B cell (primary cell): ENCODE results near the gene ARFGAP1. TPM values are rescaled to one million over a fixed set of nuclear protein-coding genes. Genes with fewer than 3 reads are reported as not detected.

Source experiments
- ATAC-seq: fragments of 200-7000 bp; cut with Tn5 transposase; one replicate; pipeline ENCODE4 v1.10.0; 2021; ENCODE audit warnings: low read depth, mild to moderate bottlenecking, moderate number of reproducible peaks, moderate library complexity
- CTCF ChIA-PET: fragments of 350-600 bp; sonication (Branson Sonifier 250); formaldehyde crosslinking; loops from one replicate; lab custom pipeline; 2021; ENCODE audit warnings: antibody characterized with exemption, inconsistent platforms; lab: Charles Lee
- POLR2A ChIA-PET: fragments of 350-600 bp; sonication (Branson Sonifier 250); formaldehyde crosslinking; loops from one replicate; lab custom pipeline; 2021; ENCODE audit warnings: antibody characterized with exemption; lab: Charles Lee
- DNase-seq: peaks from one replicate; pipeline ENCODE4 v3.0.0; 2013
- H2AFZ ChIP-seq: 2 replicates; pipeline ENCODE4 v1.6.1; 2012; ENCODE audit warnings: mild to moderate bottlenecking, low read depth, low read length; ENCODE audit not compliant: insufficient read depth, poor library complexity, severe bottlenecking
- H3K27ac ChIP-seq, 2 donors: 1 replicate in 1 of 2; 2 replicates in 1 of 2; pipeline ENCODE4 v1.5.1; 2012 to 2013; ENCODE audit warnings: low read length in 2 of 2, mild to moderate bottlenecking in 2 of 2, moderate library complexity in 1 of 2
- H3K27me3 ChIP-seq, 4 experiments: fragments of 200-600 bp in 1 of 4; sonication (generic) in 1 of 4; replicated peaks in 1 of 4; 1 replicate in 2 of 4; 2 replicates in 2 of 4; pipeline versions ENCODE4 v1.6.1 to v1.7.0; 2013 to 2016; ENCODE audit warnings: low read length in 3 of 4, mild to moderate bottlenecking in 2 of 4, mixed read lengths in 1 of 4, moderate library complexity in 1 of 4; ENCODE audit not compliant: insufficient read depth in 4 of 4, control insufficient read depth in 3 of 4; ENCODE audit errors: control extremely low read depth in 1 of 4
- H3K36me3 ChIP-seq, 2 experiments: replicated peaks in 1 of 2; 1 replicate in 1 of 2; 2 replicates in 1 of 2; pipeline versions ENCODE4 v1.6.1 to v1.7.1; 2013; ENCODE audit warnings: low read length in 1 of 2; ENCODE audit not compliant: insufficient read depth in 2 of 2, control insufficient read depth in 1 of 2; ENCODE audit errors: control extremely low read depth in 1 of 2, extremely low read depth in 1 of 2
- H3K4me1 ChIP-seq, 2 donors: fragments of 200-600 bp in 1 of 2; sonication (generic) in 1 of 2; 1 replicate in 1 of 2; 2 replicates in 1 of 2; pipeline versions ENCODE4 v1.5.1 to v1.6.1; 2013 to 2017; ENCODE audit warnings: low read length in 2 of 2; ENCODE audit not compliant: control insufficient read depth in 2 of 2, insufficient read depth in 2 of 2
- H3K4me2 ChIP-seq: replicated peaks from 2 replicates; pipeline ENCODE3; 2012; ENCODE audit warnings: mild to moderate bottlenecking, low read depth, low read length; ENCODE audit not compliant: poor library complexity, severe bottlenecking
- H3K4me3 ChIP-seq, 5 experiments: fragments of 200-600 bp in 1 of 5; sonication (generic) in 1 of 5; 1 replicate in 3 of 5; 2 replicates in 2 of 5; pipeline versions ENCODE4 v1.5.1 to v1.7.0; 2011 to 2016; ENCODE audit warnings: low read length in 4 of 5, mild to moderate bottlenecking in 4 of 5, low read depth in 2 of 5, control low read depth in 1 of 5, moderate library complexity in 1 of 5; ENCODE audit not compliant: insufficient read depth in 1 of 5; ENCODE audit errors: control extremely low read depth in 1 of 5, extremely low read depth in 1 of 5
- H3K79me2 ChIP-seq: fragments of 200-600 bp; sonication (generic); one replicate; pipeline ENCODE4 v1.6.0; 2016; ENCODE audit warnings: low read length; ENCODE audit not compliant: control insufficient read depth, insufficient read depth
- H3K9ac ChIP-seq: fragments of 200-600 bp; sonication (generic); 2 replicates; pipeline ENCODE4 v1.6.1; 2017; ENCODE audit warnings: mild to moderate bottlenecking, low read length, moderate library complexity
- H3K9me3 ChIP-seq, 3 donors: one replicate each; pipeline versions ENCODE4 v1.6.1 to v1.7.1; 2013; ENCODE audit warnings: low read length in 2 of 3; ENCODE audit not compliant: control insufficient read depth in 2 of 3, insufficient read depth in 1 of 3; ENCODE audit errors: control extremely low read depth in 1 of 3
- H4K20me1 ChIP-seq: 2 replicates; pipeline ENCODE4 v1.6.0; 2012; ENCODE audit warnings: mild to moderate bottlenecking, low read length; ENCODE audit not compliant: insufficient read depth, control insufficient read depth, poor library complexity, severe bottlenecking
- H3K27ac Mint-ChIP-seq: one replicate; pipeline ENCODE4 v1.8.0; 2021; ENCODE audit warnings: mixed read lengths
- H3K27me3 Mint-ChIP-seq: one replicate; pipeline ENCODE4 v1.8.0; 2021; ENCODE audit warnings: mixed read lengths
- H3K4me1 Mint-ChIP-seq: one replicate; pipeline ENCODE4 v1.8.0; 2021; ENCODE audit warnings: mixed read lengths
- H3K4me3 Mint-ChIP-seq: one replicate; pipeline ENCODE4 v1.8.0; 2021; ENCODE audit warnings: mixed read lengths
- H3K9me3 Mint-ChIP-seq: one replicate; pipeline ENCODE4 v1.8.0; 2022; ENCODE audit warnings: mixed read lengths; ENCODE audit not compliant: insufficient read depth
- EZH2 ChIP-seq: IDR thresholded peaks from 2 replicates; pipeline ENCODE4 v1.6.1; 2012; ENCODE audit warnings: borderline replicate concordance, low read depth, mild to moderate bottlenecking, moderate library complexity, low read length; ENCODE audit not compliant: insufficient read depth, poor library complexity, severe bottlenecking
- WGBS: methylation state at CpG from one replicate; pipeline ENCODE4 v1.1.5; 2013; ENCODE audit warnings: missing lambda C conversion rate; ENCODE audit not compliant: insufficient coverage; 5-methylcytosine and 5-hydroxymethylcytosine counted together
- intact Hi-C: fragments of 100-400 bp; cut with micrococcal nuclease; formaldehyde crosslinking; loops from one replicate; pipeline ENCODE4 v1.10.0; 2022
- polyA minus RNA-seq: library from RNA; depleted of rRNA, polyadenylated mRNA; stranded (reverse); fragments of >200 nt; gene quantifications from 2 replicates; pipeline ENCODE4 v1.2.3, GENCODE V29; 2012
- polyA plus RNA-seq: library from polyadenylated mRNA; depleted of rRNA; stranded (reverse); fragments of >200 nt; gene quantifications from 2 replicates; pipeline ENCODE4 v1.2.3, GENCODE V29; 2012
- total RNA-seq, 2 donors: library from RNA; stranded (reverse); fragments of 120-200 nt in 1 of 2; gene quantifications; 1 replicate in 1 of 2; 2 replicates in 1 of 2; pipeline versions ENCODE4 v1.2.3 to v1.2.4, GENCODE V29; 2013 to 2022
- TF ChIP-seq, protein P1 (sequence below): fragments of 200-600 bp; IDR thresholded peaks from one replicate; pipeline ENCODE4 v1.8.0; 2022; ENCODE audit warnings: antibody characterized with exemption, mild to moderate bottlenecking

ARFGAP1 gene
- total RNA-seq (99.4 and 107 TPM in 2 replicates), polyA plus RNA-seq (83.2 and 113 TPM in 2 replicates), polyA minus RNA-seq (58.7 and 79.9 TPM in 2 replicates)
- 35.5 TPM for total RNA-seq (2013)

DNA sequence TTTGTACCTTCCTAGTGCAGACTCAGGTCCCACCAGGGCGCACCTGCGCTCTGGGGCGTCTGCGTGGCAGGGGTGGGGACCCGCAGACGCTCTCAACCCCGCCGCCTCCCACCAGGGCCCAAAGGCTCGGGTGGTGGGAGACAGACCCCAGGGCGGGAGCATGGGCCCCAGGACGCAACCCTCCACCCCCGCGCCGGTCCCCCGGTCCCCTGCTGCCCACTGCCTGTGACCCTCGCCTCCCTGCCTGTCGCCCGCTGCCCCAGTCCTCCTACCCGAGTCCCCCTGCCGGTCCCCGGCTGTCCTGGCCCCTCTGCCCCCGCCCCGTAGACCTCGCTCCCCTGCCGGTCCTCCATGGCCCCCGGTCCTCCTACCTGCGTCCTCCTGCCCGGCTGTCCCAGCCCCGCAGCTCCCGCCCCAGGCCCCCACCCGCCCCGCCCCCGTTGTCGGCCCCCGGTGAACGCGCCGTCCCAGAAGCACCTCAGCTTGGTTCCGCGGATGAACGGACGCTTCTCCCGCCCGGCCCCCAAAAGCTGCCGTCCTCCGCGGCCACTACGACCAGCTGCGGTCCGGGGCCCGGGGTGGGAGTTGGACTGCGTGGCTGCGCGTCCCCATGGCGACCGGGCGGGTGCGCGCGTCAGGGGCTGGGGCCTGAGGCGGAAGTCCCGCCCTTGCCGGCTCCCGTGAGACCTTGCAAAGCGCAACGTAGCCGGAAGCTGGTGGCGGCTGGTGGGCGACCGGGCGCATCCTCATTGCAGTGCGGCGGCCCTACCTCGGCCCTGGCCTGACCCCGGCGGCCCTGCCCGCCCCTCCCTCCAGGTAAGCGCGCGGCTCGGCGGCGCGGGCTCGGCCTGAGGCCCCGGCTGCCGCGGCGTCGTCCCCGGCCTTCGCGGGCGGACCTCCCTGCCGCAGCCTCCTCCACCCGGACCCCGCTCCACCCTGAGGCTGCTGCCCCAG, at the start of gene ARFGAP1:
TSS of gene ARFGAP1 (plus strand) at position 709 of the 954 bp plus-strand sequence. CDS start 2,768 bp downstream, outside the sequence.
- peaks cover 45% of the 10 kb centered on the region for H3K79me2 ChIP-seq
- Mint-ChIP-seq H3K4me1 (peaks cover 27% of the 10 kb centered on the region), H3K27me3 (peaks cover 2% of the 10 kb centered on the region), H3K27ac (peak within 1 kb of the TSS; percentile 84), H3K4me3 (peak within 1 kb of the TSS; percentile 92), H3K9me3 (no peaks in the 10 kb centered on the region)
- peak within 1 kb of the TSS; percentile 80 for H3K9ac ChIP-seq
- H3K4me3 ChIP-seq = peak within 1 kb of the TSS; percentile 55 to 80 (median 69)
- ATAC-seq (peak; percentile 96), DNase-seq (peak; percentile 92)
- H4K20me1 ChIP-seq = peaks cover 33% of the 10 kb centered on the region
- CTCF ChIA-PET = interaction anchor here (1.1 to 2.2 kb wide), 2 partner anchors 37 to 49 kb away, joined by 3 to 8 read pairs; no protein-coding TSS in a partner anchor
- intact Hi-C loops = no loop called here
- peak within 1 kb of the TSS in 1 of 2 donors; percentile 63 for H3K27ac ChIP-seq
- H3K4me1 ChIP-seq = peaks cover 13 to 16% of the 10 kb centered on the region in 2 donors
- POLR2A ChIA-PET = interaction anchor here (0.6 to 0.9 kb wide), 2 partner anchors 58 to 249 kb away, joined by 3 to 5 read pairs; no protein-coding TSS in a partner anchor
- H2AFZ ChIP-seq = peak within 1 kb of the TSS; percentile 83
- under 1% methylated on average over 87 of the region's 97 CpGs for WGBS
- H3K36me3 ChIP-seq = peaks cover 0 to 5% of the 10 kb centered on the region in 2 experiments
- no peak for TF ChIP-seq EZH2
- TF ChIP-seq, protein P1, sequence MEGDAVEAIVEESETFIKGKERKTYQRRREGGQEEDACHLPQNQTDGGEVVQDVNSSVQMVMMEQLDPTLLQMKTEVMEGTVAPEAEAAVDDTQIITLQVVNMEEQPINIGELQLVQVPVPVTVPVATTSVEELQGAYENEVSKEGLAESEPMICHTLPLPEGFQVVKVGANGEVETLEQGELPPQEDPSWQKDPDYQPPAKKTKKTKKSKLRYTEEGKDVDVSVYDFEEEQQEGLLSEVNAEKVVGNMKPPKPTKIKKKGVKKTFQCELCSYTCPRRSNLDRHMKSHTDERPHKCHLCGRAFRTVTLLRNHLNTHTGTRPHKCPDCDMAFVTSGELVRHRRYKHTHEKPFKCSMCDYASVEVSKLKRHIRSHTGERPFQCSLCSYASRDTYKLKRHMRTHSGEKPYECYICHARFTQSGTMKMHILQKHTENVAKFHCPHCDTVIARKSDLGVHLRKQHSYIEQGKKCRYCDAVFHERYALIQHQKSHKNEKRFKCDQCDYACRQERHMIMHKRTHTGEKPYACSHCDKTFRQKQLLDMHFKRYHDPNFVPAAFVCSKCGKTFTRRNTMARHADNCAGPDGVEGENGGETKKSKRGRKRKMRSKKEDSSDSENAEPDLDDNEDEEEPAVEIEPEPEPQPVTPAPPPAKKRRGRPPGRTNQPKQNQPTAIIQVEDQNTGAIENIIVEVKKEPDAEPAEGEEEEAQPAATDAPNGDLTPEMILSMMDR = no peak
- no peaks in the 10 kb centered on the region for H3K27me3 ChIP-seq
- peak within 1 kb of the TSS; percentile 93 for H3K4me2 ChIP-seq
- no peaks in the 10 kb centered on the region for H3K9me3 ChIP-seq
